ENCODE measurements around the gene NPC1. TPM values are rescaled to one million over a fixed set of nuclear protein-coding genes. Genes with fewer than 3 reads are reported as not detected.

Gene NPC1
- total and polyA plus RNA-seq, 2 of the 8 experiments (the other 6 are each of a cell fraction or from before 2014, with no cell fraction given) = 34.1 to 39.5 TPM

DNA sequence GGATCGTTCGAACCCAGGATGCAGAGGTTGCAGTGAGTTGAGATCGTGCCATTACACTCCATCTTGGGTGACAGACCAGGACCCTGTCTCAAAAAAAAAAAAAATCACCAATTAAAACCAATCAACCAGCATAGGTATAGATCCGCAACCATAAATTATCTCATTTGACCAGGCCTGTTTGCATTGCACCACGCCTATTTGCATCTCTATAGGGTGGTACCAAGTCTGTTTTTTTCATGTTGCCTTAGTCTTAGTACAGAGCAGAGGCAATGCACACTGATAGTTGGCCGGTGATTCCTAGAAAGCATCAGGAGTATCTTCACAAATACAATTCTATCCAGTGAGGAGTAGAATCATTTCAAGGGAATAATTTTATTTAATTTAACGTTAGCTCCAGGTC is 9.3 kb upstream of the NPC1 start:
- Histone ChIP-seq H2AK5ac (ENCODE audit: low read depth, low read length) (no peak overlapping the region), H3K14ac (ENCODE audit: insufficient read length) (no peak overlapping the region), H4K91ac (replicated peaks; ENCODE audit: insufficient read length, low read length) (no peak overlapping the region), H3K4me1 (replicated peaks in 1 of 4; ENCODE audit: control insufficient read depth in 3 of 4, insufficient read depth in 4 of 4, low read length in 3 of 4) (no peaks in the 10 kb centered on the region), H2BK15ac (ENCODE audit: low read length) (no peak overlapping the region), H3K23me2 (ENCODE audit: low read depth, low read length) (no peaks in the 10 kb centered on the region), H2BK20ac (ENCODE audit: low read length) (no peak overlapping the region), H3K79me1 (ENCODE audit: low read depth, low read length) (no peaks in the 10 kb centered on the region), H4K5ac (ENCODE audit: insufficient read length, low read depth, low read length) (no peak overlapping the region), H2BK12ac (ENCODE audit: low read depth, low read length) (no peak overlapping the region), H3K23ac (ENCODE audit: insufficient read length) (no peak overlapping the region), H3K4ac (replicated peaks; ENCODE audit: insufficient read length, low read depth, low read length) (no peak overlapping the region), H2AFZ (ENCODE audit: low read length) (no peak overlapping the region), H4K20me1 (replicated peaks in 1 of 2; ENCODE audit: control insufficient read depth in 1 of 2, insufficient read depth in 2 of 2, low read length in 2 of 2) (no peaks in the 10 kb centered on the region), H3K4me2 (ENCODE audit: insufficient read depth in 1 of 2, low read depth in 2 of 2, low read length in 2 of 2) (no peak overlapping the region), H3K9me3 (ENCODE audit: insufficient read depth in 2 of 2, low read depth in 1 of 2, low read length in 1 of 2) (no peaks in the 10 kb centered on the region), H4K8ac (ENCODE audit: extremely low read depth, insufficient read depth, low read length) (peak overlapping the region; percentile 53; the same call in 1 of the 2 replicates), H2BK5ac (ENCODE audit: low read depth, low read length) (no peak overlapping the region), H3K4me3 (ENCODE audit: extremely low read depth in 1 of 4, insufficient read depth in 2 of 4, low read depth in 3 of 4, low read length in 4 of 4) (no peak overlapping the region), H2BK120ac (replicated peaks; ENCODE audit: low read depth, low read length) (no peak overlapping the region), H3K79me2 (ENCODE audit: control insufficient read depth in 1 of 2, insufficient read depth in 2 of 2, low read length in 2 of 2) (no peaks in the 10 kb centered on the region), H3K27me3 (replicated peaks in 1 of 4; ENCODE audit: control insufficient read depth in 3 of 4, extremely low read depth in 1 of 4, insufficient read depth in 3 of 4, low read length in 3 of 4) (no peaks in the 10 kb centered on the region), H3K18ac (ENCODE audit: extremely low read depth, low read length) (no peak overlapping the region), H3K56ac (replicated peaks; ENCODE audit: insufficient read length, low read depth, low read length) (no peak overlapping the region), H3K36me3 (ENCODE audit: control insufficient read depth in 2 of 4, insufficient read depth in 4 of 4, low read length in 3 of 4) (no peaks in the 10 kb centered on the region), H3K27ac (ENCODE audit: low read depth, low read length) (no peak overlapping the region), H3K9ac (replicated peaks in 1 of 4; ENCODE audit: extremely low read depth in 1 of 4, low read depth in 3 of 4, low read length in 3 of 4) (no peak overlapping the region)
- WGBS, 2 experiments (ENCODE audit: extremely low coverage in 1 of 2, insufficient coverage in 1 of 2, insufficient read length in 1 of 2, insufficient replicate concordance in 2 of 2, low coverage in 1 of 2, low lambda C conversion rate in 2 of 2, missing lambda C conversion rate in 1 of 2) = 93% methylated on average over 7 of the region's 7 CpGs; no CpG with 5 or more reads in 1 of the 2 experiments
- no peak for DNase-seq (ENCODE audit: low read depth in 1 of 2, low spot score in 2 of 2)
- CTCF ChIA-PET (ENCODE audit: partially characterized antibody) = no interaction called here
- FAIRE-seq = no peak
- POLR2A ChIA-PET (ENCODE audit: partially characterized antibody) = no interaction called here
- TF ChIP-seq USF2 (IDR thresholded peaks at IDR 0.05; ENCODE audit: low read length) = no peak
- TF ChIP-seq SIRT6 (IDR thresholded peaks at IDR 0.05; ENCODE audit: low read length) = no peak
- TF ChIP-seq BACH1 (IDR thresholded peaks at IDR 0.05; ENCODE audit: low read length) = no peak
- no peak for TF ChIP-seq SIN3A (conservative IDR thresholded peaks at IDR 0.05 in 1 of 2, IDR thresholded peaks at IDR 0.05 in 1 of 2; ENCODE audit: low read depth in 1 of 2, low read length in 2 of 2)
- TF ChIP-seq RXRA (IDR thresholded peaks at IDR 0.05; ENCODE audit: insufficient read depth, low read depth, low read length) = no peak
- no peak for TF ChIP-seq ASH2L (IDR thresholded peaks at IDR 0.05; ENCODE audit: low read length)
- TF ChIP-seq NRF1 (IDR thresholded peaks at IDR 0.05; ENCODE audit: low read depth, low read length) = no peak
- no peak for TF ChIP-seq CTCF (IDR thresholded peaks at IDR 0.05; ENCODE audit: control extremely low read depth in 1 of 3, insufficient read depth in 1 of 3, low read depth in 1 of 3, low read length in 3 of 3)
- no peak for TF ChIP-seq JUND (IDR thresholded peaks at IDR 0.05; ENCODE audit: low read length)
- no peak for TF ChIP-seq SP2 (IDR thresholded peaks at IDR 0.05; ENCODE audit: low read length)
- no peak for TF ChIP-seq HDAC6 (IDR thresholded peaks at IDR 0.05; ENCODE audit: low read depth, low read length)

All from H1 (cell line).